BE2C (cell line): ENCODE measurements around the gene ECM1.

Source experiments
- DNase-seq: peaks from one replicate; pipeline ENCODE4 v3.0.0-alpha.2; 2020
- H3K27me3 ChIP-seq: fragments of 250-450 bp; sonication (Bioruptor Pico); 2 replicates; pipeline ENCODE4 v1.5.1; 2020; ENCODE audit warnings: mild to moderate bottlenecking
- H3K36me3 ChIP-seq: fragments of 250-450 bp; sonication (Bioruptor Pico); 2 replicates; pipeline ENCODE4 v1.5.1; 2020; ENCODE audit warnings: mild to moderate bottlenecking
- H3K4me1 ChIP-seq: fragments of 250-450 bp; sonication (Bioruptor Pico); 2 replicates; pipeline ENCODE4 v1.5.1; 2020
- H3K4me3 ChIP-seq: 2 replicates; pipeline ENCODE4 v1.5.1; 2011; ENCODE audit warnings: low read depth, low read length
- H3K9me3 ChIP-seq: fragments of 250-450 bp; sonication (Bioruptor Pico); 2 replicates; pipeline ENCODE4 v1.5.1; 2020
- TF ChIP-seq, protein P1 (sequence below): IDR thresholded peaks from 2 replicates; pipeline ENCODE4 v1.5.1; 2012; ENCODE audit warnings: mild to moderate bottlenecking, low read depth, low read length

ECM1 gene

DNA sequence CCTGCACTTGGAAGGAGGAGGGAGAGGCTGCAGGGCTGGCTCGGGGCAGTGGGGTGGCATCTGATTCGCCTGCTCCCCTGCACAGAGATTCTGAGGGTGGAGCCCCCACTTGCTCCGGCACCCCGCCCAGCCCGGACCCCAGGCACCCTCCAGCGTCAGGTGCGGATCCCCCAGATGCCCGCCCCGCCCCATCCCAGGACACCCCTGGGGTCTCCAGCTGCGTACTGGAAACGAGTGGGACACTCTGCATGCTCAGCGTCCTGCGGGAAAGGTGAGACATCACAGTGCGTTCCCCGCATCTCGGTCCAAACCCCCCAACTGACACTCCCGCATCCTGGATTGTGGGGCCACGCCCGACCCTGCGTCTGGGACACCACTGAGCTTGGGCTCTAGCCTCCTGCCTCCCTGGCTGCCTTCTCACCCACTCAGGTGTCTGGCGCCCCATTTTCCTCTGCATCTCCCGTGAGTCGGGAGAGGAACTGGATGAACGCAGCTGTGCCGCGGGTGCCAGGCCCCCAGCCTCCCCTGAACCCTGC is 49.2 kb downstream of the ECM1 start:
- no peaks in the 10 kb centered on the region for H3K36me3 ChIP-seq

DNA sequence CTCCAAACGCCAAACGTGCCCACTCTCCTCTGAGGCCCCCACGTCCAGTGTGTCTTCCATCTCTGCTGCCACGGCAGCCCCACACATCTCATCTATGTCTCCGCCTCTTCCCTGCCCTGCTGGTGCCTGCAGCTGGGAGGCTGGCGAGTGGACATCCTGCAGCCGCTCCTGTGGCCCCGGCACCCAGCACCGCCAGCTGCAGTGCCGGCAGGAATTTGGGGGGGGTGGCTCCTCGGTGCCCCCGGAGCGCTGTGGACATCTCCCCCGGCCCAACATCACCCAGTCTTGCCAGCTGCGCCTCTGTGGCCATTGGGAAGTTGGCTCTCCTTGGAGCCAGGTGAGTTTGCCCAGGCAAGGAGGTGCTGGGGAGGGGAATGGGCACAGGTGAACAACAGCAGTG is 49.9 kb downstream of the ECM1 start:
- DNase-seq, result no peak
- H3K9me3 ChIP-seq, result no peaks in the 10 kb centered on the region
- H3K4me3 ChIP-seq, result no peak overlapping the region
- H3K4me1 ChIP-seq, result peaks cover 6% of the 10 kb centered on the region
- H3K36me3 ChIP-seq, result no peaks in the 10 kb centered on the region
- H3K27me3 ChIP-seq, result no peaks in the 10 kb centered on the region
- TF ChIP-seq, protein P1, sequence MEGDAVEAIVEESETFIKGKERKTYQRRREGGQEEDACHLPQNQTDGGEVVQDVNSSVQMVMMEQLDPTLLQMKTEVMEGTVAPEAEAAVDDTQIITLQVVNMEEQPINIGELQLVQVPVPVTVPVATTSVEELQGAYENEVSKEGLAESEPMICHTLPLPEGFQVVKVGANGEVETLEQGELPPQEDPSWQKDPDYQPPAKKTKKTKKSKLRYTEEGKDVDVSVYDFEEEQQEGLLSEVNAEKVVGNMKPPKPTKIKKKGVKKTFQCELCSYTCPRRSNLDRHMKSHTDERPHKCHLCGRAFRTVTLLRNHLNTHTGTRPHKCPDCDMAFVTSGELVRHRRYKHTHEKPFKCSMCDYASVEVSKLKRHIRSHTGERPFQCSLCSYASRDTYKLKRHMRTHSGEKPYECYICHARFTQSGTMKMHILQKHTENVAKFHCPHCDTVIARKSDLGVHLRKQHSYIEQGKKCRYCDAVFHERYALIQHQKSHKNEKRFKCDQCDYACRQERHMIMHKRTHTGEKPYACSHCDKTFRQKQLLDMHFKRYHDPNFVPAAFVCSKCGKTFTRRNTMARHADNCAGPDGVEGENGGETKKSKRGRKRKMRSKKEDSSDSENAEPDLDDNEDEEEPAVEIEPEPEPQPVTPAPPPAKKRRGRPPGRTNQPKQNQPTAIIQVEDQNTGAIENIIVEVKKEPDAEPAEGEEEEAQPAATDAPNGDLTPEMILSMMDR, result no peak

More for the DNA sequence above, 49.2 kb downstream of the ECM1 start:
- H3K27me3 ChIP-seq, result no peaks in the 10 kb centered on the region
- no peaks in the 10 kb centered on the region for H3K9me3 ChIP-seq
- TF ChIP-seq, protein P1, result no peak
- H3K4me1 ChIP-seq, result peaks cover 6% of the 10 kb centered on the region
- DNase-seq, result no peak
- no peak overlapping the region for H3K4me3 ChIP-seq

DNA sequence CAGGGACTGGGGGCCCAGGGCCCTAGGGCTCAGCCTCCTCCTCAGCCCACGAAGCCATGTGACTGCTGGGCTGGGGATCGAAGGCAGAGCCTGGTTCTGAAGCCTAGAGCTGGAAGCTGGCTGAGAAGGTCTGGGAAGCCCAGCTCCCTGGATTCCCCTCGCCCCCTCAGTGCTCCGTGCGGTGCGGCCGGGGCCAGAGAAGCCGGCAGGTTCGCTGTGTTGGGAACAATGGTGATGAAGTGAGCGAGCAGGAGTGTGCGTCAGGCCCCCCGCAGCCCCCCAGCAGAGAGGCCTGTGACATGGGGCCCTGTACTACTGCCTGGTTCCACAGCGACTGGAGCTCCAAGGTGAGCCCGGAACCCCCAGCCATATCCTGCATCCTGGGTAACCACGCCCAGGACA is 50.4 kb downstream of the ECM1 start:
- Histone ChIP-seq H3K36me3 (no peaks in the 10 kb centered on the region), H3K4me1 (peaks cover 11% of the 10 kb centered on the region), H3K27me3 (no peaks in the 10 kb centered on the region), H3K4me3 (no peak overlapping the region), H3K9me3 (no peaks in the 10 kb centered on the region)
- no peak for DNase-seq
- TF ChIP-seq, protein P1, result no peak

DNA sequence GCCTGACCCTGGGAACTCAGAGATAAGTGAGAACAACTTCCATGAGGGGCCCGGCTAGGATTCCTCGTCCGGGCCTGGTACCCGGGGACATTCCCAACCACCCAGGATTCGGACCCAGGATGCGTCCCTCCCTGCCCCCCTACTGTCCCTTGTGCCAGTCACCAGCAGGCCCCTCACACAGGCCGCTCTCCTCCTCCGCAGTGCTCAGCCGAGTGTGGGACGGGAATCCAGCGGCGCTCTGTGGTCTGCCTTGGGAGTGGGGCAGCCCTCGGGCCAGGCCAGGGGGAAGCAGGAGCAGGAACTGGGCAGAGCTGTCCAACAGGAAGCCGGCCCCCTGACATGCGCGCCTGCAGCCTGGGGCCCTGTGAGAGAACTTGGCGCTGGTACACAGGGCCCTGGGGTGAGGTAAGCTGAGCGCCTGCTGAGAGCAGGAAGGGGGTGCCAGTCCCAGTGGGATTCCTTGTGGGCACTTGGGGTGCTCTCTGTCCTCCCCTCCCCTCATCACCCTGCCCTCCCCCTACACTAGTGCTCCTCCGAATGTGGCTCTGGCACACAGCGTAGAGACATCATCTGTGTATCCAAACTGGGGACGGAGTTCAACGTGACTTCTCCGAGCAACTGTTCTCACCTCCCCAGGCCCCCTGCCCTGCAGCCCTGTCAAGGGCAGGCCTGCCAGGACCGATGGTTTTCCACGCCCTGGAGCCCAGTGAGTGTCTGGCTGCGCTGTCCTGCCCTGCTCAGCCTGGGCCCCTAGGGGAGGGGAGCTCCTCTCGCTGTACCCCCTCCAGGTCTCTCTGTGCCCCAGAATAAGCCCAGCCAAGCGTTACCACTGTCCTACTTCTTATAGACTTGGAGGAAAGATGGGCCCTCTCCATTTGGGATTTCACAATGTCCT is 51.1 kb downstream of the ECM1 start:
- TF ChIP-seq, protein P1, result no peak
- no peak overlapping the region for H3K4me3 ChIP-seq
- H3K4me1 ChIP-seq, result peaks cover 18% of the 10 kb centered on the region

DNA sequence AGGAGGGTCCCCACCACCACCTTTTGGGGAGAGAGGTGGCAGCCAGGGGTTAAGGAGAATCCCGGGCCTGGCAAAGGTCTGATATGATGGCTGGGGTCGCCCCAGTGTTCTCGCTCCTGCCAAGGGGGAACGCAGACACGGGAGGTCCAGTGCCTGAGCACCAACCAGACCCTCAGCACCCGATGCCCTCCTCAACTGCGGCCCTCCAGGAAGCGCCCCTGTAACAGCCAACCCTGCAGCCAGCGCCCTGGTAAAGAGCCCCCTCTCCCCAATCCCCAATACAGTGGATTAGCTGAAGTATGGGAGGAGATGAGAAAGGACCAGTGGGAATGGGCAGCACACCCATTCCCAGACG is 51.7 kb downstream of the ECM1 start:
- Histone ChIP-seq H3K27me3 (no peaks in the 10 kb centered on the region), H3K9me3 (no peaks in the 10 kb centered on the region), H3K36me3 (no peaks in the 10 kb centered on the region), H3K4me1 (peaks cover 19% of the 10 kb centered on the region), H3K4me3 (no peak overlapping the region)
- TF ChIP-seq, protein P1, result no peak
- no peak for DNase-seq

More for the DNA sequence above, 51.1 kb downstream of the ECM1 start:
- Histone ChIP-seq H3K27me3 (no peaks in the 10 kb centered on the region), H3K9me3 (no peaks in the 10 kb centered on the region), H3K36me3 (no peaks in the 10 kb centered on the region)
- DNase-seq, result no peak

DNA sequence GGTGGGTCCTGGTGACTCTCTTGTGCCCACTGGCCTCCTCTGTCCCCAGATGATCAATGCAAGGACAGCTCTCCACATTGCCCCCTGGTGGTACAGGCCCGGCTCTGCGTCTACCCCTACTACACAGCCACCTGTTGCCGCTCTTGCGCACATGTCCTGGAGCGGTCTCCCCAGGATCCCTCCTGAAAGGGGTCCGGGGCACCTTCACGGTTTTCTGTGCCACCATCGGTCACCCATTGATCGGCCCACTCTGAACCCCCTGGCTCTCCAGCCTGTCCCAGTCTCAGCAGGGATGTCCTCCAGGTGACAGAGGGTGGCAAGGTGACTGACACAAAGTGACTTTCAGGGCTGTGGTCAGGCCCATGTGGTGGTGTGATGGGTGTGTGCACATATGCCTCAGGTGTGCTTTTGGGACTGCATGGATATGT is 52.1 kb downstream of the ECM1 start:
- TF ChIP-seq, protein P1, result peak; percentile 97

More for the DNA sequence above, 52.1 kb downstream of the ECM1 start:
- H3K9me3 ChIP-seq, result no peaks in the 10 kb centered on the region
- peak; percentile 81 for DNase-seq
- H3K4me3 ChIP-seq, result no peak overlapping the region
- H3K27me3 ChIP-seq, result no peaks in the 10 kb centered on the region
- H3K4me1 ChIP-seq, result peaks cover 19% of the 10 kb centered on the region
- no peaks in the 10 kb centered on the region for H3K36me3 ChIP-seq
